Stimulated activated CD4-positive, alpha-beta T cell treated with anti-CD3 and anti-CD28 coated beads, Interleukin-12 subunit alpha, Interleukin-12 subunit beta, amount 100 ng/mL, for 48 hours (primary cell): ENCODE measurements around the gene GPD1.
A peak's percentile ranks its signal among the peaks of the same experiment; 100 is the strongest.

Source experiments
- DNase-seq, 3 donors: peaks; one replicate each; pipeline ENCODE4 v3.0.0-alpha.2; 2020; ENCODE audit warnings: low read depth in 2 of 3, low spot score in 1 of 3

The GPD1 gene

DNA sequence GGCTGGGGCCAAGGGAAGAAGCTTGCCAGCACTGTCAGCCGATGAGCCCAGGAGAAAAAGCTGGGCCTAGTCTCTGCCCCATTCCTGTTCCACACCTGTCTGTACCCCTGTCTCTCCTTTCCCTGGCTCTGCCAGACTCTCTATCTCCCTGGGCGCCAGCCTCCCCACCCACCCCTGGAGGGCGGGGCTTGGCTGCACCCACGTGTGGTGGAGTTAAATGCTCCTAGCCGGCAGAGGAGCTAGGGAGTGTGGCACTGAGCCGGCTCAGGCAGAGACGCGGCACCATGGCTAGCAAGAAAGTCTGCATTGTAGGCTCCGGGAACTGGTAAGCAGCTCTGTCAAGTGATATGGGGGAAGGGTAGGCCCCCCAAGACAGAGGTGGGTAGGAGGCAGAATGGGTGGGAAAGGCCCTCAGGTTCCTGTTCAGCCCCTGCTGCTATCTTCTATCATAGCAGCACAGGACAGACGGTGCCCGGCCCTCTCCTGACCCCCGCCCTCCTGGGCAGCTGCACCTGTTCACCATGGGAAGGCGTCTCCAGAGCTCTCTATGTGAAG lies at the start of gene GPD1:
TSS of gene GPD1 (plus strand) at position 242 of the 555 bp plus-strand sequence. CDS start at position 285, 43 bp downstream.
- DNase-seq = peak in 1 of 3 donors; percentile 23

DNA sequence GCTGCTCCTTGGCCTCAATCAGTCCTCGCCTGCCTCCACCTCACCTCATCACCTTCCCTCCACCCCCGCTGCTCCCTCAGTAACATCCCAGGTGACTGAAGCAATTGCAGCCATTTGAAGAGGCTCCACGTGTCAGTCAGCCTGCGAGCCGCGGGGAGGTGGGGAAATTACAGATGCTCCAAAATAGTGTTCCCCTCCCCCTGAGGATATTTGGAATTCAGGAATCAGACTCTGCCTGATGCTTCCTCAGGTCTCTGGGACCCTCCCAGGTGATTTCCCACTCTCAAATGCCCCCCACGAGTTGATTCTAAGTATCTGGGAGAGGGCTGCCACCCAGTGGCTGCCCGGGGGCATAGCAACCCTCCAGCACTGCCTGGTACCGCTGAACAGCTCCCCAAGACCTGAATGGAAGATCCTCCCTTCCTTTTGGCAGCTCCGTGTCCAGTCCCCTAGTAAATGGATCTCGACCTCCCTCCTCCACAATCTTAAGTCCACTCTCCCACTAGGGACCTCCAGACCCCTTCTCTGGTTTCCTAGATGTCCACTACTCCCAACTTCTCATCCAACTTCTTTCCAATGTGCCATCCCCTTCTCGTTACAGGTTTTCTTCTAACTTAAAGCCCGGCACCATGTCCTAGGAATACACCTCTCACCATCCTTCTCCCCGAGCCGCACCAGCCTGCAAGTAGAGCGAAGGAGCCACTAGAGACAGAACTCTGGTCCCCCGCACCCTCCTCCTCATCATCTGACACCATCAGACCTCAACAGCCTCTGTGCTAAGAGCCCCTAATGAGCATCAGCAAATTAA lies 47.8 kb upstream of the GPD1 start:
- DNase-seq = peak; percentile 33 to 60 (median 45)

DNA sequence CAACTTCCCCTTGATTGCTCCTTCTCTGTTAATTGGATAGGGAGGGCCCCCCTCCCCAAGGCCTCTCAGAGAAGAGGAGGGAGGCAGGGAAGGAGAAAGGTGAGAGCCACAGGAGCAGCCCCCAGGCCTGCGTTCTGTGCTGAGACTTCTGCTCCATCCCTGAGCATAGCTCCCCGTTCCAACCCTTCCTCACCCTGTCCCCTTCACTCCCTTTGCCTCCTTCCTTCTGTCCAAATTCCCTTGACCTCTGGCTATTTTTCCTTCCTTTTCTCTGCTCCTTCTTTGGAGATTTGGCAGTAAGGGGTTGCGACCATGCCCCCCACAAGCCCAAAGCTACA lies 47.2 kb upstream of the GPD1 start:
- no peak for DNase-seq

DNA sequence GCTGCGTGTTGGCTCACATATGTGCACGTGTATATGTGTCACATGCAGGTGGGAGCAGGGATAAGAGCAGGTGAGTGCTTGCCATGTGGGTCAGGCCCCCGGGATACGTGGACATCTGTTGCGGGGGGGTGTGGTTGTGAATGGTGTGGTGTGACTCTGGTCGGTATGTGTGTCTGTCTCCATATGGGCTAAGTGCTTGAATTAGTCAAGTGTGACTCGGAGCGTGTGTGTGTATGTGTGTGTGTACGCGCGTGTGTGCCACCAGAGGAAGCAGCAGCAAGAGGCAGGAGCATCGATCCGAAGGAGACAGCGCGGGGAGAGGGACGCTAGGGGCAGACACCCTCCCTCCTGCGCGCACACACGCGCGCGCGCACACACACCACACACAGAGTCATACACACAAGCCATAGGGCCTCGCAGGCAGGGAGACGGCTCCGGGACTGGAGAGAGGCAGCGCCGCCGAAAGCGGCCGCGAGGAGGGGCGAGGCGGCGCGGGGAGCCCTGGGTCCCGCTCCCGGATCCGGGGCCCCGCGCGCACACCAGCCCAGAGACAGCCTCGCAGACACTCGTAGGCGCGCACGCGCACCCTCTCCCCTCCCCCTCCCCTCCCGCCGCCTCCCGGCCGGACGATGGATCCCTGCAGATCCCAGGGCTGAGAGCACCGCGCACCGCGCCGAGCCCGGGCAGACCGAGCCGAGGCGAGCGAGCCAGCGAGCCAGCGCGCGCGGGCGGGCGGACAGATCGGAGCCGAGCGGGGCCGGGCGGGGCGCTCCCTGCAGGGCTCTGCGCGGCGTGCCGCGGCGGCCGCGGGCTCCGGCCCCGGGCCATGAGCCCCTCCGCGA lies 46.6 kb upstream of the GPD1 start, which contains the start of gene ASIC1:
TSS of gene ASIC1 (plus strand) at position 597 of the 842 bp plus-strand sequence. CDS start 1,171 bp downstream, outside the sequence.
- peak in 2 of 3 donors; percentile 30 to 40 for DNase-seq

DNA sequence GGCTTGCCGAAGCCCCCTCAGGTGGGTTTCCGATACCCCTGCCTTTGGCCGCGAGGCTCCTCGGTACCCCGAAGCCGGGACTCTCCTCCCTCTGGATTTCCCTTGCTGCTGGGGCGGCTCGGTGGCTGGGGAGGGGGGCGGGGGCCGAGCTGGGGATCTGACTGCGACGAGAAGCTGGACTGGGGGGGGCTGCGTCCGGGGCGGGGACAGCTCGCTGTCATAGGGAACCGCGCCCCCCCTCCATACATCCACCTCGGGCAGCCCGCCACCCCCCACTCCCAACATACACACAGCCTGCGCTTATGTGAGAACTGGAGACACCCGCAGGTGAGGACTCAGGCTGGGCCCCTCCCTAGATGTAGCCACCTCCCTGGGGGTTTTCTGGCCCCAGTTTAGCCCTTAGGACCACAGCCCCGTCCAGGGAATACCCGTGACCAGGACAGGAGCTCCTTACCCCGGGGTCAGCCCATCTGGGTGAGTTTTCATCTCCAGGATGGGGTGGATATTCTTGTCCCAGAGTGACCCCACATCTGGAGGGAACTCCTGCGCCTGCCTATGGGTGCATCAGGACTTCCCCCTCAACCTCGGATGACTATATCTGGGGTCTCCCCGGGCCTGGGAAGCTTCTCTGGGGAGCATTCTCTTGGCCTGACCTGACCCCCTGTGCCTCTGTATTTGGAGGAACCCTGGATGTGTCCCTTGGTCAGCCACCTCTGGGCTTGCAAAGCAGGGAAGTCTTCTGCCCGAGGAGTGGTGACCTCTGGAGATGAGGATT lies 45.7 kb upstream of the GPD1 start:
- no peak for DNase-seq

DNA sequence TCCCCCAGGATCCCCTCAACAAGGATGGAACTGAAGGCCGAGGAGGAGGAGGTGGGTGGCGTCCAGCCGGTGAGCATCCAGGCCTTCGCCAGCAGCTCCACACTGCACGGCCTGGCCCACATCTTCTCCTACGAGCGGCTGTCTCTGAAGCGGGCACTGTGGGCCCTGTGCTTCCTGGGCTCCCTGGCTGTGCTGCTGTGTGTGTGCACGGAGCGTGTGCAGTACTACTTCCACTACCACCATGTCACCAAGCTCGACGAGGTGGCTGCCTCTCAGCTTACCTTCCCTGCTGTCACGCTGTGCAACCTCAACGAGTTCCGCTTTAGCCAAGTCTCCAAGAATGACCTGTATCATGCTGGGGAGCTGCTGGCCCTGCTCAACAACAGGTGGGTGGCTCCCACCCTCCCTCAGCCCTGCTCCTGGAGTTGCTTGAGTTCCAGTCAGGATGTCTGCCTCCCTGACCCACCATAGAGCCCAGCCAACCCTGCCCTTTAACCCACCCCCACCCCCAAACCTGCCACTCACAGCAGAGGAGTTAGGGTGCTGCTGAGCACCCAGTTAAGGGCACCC lies 45.0 kb upstream of the GPD1 start:
- no peak for DNase-seq

DNA sequence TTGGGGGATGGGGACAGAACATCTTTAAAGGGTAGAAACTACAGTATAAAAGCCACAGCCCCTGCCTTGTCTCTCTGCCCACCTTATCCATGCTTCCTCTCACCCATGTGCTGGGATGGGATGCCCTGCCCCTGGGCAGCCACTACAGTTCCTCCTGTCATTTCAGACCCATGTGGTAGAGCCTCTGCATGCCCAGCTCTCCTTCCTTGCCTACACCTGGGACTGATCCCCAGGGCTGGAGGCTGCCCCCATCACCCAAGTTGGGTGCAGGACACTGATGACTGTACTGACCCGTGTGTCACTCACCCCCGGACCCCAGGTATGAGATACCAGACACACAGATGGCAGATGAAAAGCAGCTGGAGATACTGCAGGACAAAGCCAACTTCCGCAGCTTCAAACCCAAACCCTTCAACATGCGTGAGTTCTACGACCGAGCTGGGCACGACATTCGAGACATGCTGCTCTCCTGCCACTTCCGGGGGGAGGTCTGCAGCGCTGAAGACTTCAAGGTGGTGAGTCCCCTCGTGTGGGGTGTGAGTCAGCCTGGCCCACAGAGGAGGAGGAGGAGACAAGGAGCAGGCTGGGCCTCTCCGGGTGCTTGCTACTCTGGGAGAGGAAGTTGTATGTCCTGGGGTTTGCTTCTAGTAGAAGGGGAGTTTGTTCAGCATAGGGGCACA lies 44.2 kb upstream of the GPD1 start:
- peak; percentile 20 to 48 (median 24) for DNase-seq

DNA sequence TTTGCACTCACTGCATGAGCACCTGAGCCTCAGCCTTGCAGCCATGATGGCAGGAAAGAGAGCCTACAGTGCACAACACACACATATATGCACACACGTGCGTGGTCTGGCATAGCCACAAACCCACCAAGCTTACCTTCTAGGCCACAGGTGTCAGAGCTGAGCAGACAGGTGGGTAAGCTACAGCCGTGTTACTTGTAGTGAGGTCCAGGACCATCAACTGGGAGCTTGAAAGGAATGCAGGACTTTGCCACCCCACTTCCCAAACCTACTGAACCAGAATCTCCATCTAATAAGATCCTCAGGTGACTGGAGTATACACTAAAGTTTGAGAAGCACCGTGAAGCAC lies 43.7 kb upstream of the GPD1 start:
- no peak for DNase-seq

DNA sequence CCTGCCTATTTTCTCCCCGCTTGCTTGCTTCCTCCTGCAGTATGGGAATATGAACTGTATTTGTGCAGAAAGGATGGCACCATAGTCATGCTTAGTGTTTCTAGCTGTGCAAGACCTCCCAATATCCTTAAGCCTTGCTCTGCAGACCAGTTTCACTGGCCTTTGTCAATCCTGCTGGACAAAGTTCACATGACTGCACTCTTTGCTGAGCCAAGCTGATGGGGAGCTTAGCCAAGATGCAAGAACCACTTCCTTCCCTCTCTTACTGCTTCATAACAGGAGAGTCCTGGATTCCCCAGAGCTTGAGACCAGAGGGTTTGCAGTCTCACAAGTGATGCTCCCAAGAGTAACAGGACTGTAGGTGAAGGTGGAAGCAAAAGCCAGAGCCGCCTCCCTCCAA lies 42.6 kb upstream of the GPD1 start:
- DNase-seq = no peak

DNA sequence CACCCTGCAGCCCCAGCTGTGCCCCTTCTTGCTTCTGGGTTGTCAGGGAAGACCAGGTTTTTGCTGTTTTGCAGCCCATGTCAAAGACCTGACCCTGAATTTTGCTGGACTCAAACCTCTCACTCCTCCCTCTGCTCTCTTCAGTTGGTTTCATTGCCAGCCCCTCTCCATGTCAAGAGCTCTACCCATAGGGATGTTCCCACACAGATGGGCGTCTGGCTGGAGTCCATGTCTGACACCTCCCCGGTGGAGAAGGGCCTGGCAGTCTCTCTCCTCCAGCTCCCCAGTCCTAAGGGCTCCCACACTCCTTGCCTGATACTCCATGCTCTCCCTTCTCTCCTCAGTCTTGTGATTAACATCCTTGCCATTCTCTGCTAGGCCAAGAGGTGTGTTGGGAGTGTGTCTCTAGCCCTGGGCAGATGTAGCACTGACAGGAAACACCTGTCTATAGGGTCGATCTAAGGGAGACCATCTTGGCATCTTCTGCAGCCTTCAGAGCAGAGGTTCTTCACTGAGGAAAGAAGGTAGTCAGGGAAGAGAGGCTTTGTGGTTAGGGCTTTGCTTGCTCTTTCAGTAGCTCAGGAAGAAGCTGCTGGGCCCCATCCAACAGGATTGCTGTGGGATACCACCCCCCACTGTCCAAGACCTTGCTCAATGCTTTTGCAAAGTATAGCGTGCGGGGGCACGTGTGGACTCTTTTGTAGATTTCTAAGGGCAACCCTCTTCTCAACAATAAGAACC lies 41.7 kb upstream of the GPD1 start:
- no peak for DNase-seq

DNA sequence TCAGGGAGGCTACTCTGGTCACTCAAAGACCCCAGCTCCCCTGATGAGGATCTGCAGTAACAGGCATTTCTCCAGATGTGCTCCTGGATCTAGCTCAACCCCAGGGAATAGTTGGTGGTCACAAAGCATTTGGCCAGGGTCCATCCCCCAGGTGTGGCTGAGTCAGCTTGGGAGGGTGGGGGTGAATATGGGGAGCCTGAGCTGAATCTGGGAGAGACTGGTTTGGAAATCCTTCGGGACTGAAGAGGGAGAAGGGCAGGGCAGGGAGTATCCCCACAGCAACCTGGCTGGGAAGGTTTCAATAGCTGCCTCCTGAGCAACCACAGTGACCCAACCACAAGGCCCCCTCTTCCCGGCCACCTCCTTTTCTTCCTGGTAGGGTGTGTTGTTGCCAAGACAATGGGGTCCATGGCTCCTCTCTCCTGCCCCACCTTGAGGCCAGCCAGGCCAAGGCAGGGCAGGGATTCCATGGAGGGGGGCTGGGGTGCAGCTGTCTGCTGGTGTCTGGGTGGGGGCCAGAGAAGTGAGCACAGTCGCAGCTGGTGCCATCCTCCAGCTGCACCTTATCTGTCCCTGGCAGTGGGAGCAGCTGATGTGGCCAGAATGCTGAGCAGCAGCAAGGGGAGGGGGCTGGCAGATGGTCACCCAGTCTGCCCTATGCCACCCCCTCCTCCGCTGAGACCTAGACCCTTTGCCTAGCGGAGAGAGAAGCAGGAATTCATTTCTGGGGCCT lies 40.9 kb upstream of the GPD1 start:
- DNase-seq = no peak

DNA sequence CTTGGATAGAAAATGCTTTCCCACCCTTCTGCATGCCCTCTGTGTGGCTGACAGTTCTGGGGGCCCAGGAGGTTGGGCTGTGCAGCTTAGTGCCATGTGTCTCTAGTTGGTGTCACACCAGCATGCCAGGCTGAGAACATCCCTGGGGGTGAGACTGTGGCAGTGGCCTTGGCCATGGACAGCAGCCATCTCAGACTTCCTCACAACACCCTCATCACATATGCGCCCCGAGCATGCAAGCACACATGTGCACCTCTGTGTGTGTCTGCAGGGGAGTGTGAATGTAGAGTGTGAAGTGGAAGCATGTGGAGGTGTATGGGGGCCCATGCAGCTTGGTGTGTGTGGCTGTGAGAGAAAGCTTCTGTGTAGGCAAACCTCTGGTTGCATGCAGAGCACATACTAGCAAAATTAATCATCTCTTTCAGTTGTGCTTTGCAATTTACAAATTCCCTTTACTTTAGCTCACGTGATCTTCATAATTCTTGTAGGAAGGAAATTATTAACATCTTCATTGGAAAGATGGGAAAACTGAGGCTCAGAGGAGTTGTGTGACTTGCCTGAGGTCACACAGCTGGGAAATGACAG lies 38.0 kb upstream of the GPD1 start:
- DNase-seq = no peak

DNA sequence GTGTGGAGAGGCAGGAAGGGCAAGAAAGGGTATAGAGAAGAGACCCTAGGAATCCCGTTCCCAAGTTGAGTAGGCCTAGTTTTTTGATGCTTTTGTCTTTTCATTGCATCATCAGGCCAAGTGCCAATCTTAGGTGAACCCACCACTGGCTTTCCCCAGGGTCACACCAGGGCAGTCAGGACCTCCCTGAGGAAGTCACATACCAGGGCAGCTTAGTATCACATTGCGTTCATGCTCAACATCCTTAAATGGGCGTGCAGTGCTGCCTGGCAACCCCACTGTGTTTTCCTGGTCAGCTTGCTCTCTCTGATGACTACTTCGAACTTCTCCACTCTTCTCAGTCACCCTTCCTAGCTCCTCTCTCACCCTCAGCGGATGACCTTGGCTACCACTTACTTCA lies 37.4 kb upstream of the GPD1 start:
- no peak for DNase-seq

DNA sequence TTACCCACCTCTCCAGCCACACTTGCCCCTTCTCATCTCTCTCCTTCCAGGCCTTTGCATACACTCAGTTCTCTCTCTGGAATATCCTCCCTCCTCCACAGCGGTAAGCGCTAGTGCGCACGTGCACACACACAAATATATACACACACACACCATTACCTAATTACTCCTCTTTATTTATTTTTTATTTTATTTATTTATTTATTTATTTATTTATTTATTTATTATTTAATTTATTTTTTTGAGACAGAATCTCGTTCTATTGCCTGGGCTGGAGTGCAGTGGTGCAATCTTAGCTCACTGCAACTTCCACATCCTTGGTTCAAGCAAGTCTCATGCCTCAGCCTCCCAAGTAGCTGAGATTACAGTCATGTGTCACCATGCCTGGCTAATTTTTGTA lies 34.7 kb upstream of the GPD1 start:
- no peak for DNase-seq

DNA sequence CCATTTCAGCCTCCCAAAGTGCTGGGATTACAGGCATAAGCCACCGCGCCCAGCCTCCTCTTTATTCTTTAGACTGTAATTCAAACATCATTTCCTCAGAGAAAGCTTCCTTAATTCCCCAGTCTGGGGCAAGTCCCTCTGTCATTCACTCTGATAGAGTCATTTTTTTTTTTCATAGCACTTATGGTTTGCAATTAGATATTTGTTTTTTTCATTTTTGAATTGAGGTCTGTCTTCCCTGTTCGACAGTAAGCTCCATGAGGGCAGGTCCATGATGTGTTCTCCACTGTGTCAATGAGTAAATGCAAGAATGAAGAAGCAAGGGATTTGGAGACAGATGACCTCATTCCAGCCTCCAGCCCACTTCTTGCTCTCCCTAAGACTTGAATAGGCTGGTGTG lies 34.3 kb upstream of the GPD1 start:
- no peak for DNase-seq

DNA sequence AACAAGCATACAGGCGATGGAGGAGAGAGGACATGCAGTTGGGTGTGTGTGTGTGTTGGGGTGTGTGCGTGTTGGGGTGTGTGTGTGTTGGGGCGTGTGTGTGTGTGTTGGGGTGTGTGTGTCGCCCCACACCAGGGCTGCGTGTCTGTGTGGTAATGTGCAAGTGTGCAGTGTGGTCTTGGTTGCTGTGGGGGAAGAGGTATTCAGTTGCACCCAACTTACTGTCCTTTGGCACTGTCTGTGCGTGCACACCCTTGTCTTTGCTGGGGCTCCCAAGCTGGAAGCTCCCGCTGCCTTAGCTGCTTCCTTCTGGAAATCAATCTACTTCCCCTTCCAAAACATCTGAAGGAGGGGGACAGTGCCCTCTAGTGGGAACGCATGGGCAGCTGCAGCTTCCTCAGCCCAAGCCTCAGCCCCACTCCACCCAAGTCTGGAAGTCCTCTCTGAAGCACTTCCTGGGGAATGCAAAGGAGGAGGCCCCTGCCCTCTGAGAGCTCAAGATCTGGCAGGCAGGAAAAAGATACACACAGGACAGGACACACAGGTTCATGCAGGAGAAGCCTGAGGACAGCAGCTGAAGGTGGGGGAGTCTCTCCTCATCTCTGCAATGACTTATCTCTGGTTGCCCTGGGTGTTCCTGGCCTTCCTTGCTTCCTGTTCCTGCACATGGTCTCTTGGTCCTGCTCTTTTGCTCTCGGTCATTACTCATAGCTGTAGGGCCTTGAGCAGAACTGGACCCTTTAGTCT lies 33.3 kb upstream of the GPD1 start:
- peak; percentile 34 to 71 (median 56) for DNase-seq

DNA sequence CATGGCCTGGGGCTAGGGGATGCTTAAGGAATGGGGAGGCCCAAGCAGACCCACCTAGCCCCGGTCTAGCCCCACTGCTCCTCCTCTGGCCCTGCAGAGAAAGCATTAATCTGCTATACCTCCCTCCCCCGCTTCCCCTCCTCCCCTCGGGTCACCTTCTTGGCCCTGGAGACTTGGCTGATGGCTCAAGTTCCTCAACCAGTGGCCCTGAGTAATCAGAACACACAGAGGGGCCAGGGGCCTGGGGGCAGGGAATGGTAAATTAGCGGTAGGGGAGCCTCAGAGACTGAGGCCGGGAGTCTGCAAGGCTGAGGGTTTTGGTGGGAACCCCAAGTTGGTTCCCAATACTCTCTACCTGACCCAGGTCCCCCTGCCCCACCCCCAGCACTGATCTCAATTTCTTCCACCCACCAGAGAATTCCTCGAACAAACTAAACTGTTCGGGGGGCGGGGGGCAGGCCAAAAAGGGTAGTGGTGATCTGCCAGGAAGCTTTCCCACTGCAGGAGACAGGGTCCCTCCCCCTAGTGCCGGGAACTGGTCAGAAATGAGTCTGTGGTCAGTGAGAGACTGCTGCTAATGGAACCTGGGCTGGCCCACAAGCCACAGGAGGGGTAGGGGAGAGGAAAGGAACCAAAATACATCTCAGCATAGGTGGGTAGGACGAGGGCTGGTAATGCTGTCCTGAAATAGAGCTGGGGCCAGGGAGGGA lies 31.5 kb upstream of the GPD1 start:
- DNase-seq = no peak
